Measurements from ENCODE around the gene MRE11.

DNA sequence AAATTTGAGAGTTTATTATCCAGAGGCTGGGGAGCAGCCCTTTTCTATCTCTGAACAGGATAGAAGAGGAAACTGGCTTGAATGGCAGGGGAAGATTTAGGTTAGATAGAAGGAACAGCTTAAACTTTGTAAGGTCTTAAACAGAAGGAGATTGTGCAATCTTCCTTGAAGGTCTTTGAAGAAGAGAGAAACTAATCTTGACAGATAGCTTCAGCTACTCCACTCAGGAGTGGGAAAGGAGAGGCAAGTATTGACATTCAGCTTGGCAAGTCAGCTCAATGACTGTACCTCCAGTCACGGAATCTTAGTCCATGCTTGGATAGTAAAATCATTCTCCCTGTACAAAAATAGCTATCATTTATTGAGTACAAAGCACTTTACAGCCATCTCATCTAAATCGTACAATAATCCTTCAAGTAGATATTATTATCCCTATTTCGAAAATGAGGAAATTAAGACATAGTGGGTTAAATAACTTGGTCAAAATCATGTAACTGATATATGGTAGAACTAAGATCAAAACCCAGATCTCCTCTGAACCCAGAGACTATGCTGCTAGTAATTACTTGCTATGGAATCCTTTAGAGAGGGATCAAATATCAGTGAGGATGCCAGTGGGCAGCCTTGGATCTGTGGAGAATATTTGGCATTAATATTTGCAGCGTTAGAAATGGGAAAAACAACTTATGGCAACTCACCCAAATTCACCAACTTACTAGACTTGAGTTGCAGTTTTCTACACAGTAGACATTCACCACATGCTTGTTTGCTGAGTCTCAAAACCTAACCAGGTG, 33.2 kb upstream of the MRE11 start:
- TF ChIP-seq, protein P1, sequence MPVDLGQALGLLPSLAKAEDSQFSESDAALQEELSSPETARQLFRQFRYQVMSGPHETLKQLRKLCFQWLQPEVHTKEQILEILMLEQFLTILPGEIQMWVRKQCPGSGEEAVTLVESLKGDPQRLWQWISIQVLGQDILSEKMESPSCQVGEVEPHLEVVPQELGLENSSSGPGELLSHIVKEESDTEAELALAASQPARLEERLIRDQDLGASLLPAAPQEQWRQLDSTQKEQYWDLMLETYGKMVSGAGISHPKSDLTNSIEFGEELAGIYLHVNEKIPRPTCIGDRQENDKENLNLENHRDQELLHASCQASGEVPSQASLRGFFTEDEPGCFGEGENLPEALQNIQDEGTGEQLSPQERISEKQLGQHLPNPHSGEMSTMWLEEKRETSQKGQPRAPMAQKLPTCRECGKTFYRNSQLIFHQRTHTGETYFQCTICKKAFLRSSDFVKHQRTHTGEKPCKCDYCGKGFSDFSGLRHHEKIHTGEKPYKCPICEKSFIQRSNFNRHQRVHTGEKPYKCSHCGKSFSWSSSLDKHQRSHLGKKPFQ (tag by site-specific recombination; IDR thresholded peaks at IDR 0.05), result no peak
- TF ChIP-seq, protein P2, sequence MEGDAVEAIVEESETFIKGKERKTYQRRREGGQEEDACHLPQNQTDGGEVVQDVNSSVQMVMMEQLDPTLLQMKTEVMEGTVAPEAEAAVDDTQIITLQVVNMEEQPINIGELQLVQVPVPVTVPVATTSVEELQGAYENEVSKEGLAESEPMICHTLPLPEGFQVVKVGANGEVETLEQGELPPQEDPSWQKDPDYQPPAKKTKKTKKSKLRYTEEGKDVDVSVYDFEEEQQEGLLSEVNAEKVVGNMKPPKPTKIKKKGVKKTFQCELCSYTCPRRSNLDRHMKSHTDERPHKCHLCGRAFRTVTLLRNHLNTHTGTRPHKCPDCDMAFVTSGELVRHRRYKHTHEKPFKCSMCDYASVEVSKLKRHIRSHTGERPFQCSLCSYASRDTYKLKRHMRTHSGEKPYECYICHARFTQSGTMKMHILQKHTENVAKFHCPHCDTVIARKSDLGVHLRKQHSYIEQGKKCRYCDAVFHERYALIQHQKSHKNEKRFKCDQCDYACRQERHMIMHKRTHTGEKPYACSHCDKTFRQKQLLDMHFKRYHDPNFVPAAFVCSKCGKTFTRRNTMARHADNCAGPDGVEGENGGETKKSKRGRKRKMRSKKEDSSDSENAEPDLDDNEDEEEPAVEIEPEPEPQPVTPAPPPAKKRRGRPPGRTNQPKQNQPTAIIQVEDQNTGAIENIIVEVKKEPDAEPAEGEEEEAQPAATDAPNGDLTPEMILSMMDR (tag by site-specific recombination; IDR thresholded peaks at IDR 0.05), result no peak
- TF ChIP-seq, protein P3, sequence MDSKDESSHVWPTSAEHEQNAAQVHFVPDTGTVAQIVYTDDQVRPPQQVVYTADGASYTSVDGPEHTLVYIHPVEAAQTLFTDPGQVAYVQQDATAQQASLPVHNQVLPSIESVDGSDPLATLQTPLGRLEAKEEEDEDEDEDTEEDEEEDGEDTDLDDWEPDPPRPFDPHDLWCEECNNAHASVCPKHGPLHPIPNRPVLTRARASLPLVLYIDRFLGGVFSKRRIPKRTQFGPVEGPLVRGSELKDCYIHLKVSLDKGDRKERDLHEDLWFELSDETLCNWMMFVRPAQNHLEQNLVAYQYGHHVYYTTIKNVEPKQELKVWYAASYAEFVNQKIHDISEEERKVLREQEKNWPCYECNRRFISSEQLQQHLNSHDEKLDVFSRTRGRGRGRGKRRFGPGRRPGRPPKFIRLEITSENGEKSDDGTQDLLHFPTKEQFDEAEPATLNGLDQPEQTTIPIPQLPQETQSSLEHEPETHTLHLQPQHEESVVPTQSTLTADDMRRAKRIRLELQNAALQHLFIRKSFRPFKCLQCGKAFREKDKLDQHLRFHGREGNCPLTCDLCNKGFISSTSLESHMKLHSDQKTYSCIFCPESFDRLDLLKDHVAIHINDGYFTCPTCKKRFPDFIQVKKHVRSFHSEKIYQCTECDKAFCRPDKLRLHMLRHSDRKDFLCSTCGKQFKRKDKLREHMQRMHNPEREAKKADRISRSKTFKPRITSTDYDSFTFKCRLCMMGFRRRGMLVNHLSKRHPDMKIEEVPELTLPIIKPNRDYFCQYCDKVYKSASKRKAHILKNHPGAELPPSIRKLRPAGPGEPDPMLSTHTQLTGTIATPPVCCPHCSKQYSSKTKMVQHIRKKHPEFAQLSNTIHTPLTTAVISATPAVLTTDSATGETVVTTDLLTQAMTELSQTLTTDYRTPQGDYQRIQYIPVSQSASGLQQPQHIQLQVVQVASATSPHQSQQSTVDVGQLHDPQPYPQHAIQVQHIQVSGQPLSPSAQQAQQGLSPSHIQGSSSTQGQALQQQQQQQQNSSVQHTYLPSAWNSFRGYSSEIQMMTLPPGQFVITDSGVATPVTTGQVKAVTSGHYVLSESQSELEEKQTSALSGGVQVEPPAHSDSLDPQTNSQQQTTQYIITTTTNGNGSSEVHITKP (tag by site-specific recombination; IDR thresholded peaks at IDR 0.05), result no peak
- no peak for TF ChIP-seq ZNF274 (IDR thresholded peaks at IDR 0.05; ENCODE audit: low read length)
- TF ChIP-seq ZNF274 (tag by site-specific recombination; IDR thresholded peaks at IDR 0.05; ENCODE audit: borderline replicate concordance), result no peak
- no peak for TF ChIP-seq YY1 (tag by site-specific recombination; IDR thresholded peaks at IDR 0.05)
- TF ChIP-seq, protein P4, sequence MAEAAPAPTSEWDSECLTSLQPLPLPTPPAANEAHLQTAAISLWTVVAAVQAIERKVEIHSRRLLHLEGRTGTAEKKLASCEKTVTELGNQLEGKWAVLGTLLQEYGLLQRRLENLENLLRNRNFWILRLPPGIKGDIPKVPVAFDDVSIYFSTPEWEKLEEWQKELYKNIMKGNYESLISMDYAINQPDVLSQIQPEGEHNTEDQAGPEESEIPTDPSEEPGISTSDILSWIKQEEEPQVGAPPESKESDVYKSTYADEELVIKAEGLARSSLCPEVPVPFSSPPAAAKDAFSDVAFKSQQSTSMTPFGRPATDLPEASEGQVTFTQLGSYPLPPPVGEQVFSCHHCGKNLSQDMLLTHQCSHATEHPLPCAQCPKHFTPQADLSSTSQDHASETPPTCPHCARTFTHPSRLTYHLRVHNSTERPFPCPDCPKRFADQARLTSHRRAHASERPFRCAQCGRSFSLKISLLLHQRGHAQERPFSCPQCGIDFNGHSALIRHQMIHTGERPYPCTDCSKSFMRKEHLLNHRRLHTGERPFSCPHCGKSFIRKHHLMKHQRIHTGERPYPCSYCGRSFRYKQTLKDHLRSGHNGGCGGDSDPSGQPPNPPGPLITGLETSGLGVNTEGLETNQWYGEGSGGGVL (tag by site-specific recombination; IDR thresholded peaks at IDR 0.05), result no peak
- TF ChIP-seq TCF7L2 (IDR thresholded peaks at IDR 0.05; ENCODE audit: borderline replicate concordance, low read depth, low read length), result no peak
- TF ChIP-seq SCRT1 (tag by site-specific recombination; IDR thresholded peaks at IDR 0.05; ENCODE audit: borderline replicate concordance), result no peak
- TF ChIP-seq, protein P5, sequence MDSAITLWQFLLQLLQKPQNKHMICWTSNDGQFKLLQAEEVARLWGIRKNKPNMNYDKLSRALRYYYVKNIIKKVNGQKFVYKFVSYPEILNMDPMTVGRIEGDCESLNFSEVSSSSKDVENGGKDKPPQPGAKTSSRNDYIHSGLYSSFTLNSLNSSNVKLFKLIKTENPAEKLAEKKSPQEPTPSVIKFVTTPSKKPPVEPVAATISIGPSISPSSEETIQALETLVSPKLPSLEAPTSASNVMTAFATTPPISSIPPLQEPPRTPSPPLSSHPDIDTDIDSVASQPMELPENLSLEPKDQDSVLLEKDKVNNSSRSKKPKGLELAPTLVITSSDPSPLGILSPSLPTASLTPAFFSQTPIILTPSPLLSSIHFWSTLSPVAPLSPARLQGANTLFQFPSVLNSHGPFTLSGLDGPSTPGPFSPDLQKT (IDR thresholded peaks at IDR 0.05; ENCODE audit: borderline replicate concordance, low read depth, low read length), result no peak
- TF ChIP-seq, protein P6, sequence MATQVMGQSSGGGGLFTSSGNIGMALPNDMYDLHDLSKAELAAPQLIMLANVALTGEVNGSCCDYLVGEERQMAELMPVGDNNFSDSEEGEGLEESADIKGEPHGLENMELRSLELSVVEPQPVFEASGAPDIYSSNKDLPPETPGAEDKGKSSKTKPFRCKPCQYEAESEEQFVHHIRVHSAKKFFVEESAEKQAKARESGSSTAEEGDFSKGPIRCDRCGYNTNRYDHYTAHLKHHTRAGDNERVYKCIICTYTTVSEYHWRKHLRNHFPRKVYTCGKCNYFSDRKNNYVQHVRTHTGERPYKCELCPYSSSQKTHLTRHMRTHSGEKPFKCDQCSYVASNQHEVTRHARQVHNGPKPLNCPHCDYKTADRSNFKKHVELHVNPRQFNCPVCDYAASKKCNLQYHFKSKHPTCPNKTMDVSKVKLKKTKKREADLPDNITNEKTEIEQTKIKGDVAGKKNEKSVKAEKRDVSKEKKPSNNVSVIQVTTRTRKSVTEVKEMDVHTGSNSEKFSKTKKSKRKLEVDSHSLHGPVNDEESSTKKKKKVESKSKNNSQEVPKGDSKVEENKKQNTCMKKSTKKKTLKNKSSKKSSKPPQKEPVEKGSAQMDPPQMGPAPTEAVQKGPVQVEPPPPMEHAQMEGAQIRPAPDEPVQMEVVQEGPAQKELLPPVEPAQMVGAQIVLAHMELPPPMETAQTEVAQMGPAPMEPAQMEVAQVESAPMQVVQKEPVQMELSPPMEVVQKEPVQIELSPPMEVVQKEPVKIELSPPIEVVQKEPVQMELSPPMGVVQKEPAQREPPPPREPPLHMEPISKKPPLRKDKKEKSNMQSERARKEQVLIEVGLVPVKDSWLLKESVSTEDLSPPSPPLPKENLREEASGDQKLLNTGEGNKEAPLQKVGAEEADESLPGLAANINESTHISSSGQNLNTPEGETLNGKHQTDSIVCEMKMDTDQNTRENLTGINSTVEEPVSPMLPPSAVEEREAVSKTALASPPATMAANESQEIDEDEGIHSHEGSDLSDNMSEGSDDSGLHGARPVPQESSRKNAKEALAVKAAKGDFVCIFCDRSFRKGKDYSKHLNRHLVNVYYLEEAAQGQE (tag by site-specific recombination; IDR thresholded peaks at IDR 0.05), result no peak
- no peak for TF ChIP-seq KLF9 (tag by site-specific recombination; IDR thresholded peaks at IDR 0.05; ENCODE audit: low read depth)
